Activated CD8-positive, alpha-beta memory T cell treated with anti-CD3 and anti-CD28 coated beads, Interleukin-2, amount 50 U/mL, for 4 hours (primary cell): Measurements from ENCODE around the gene MAP4.
A peak's percentile ranks its signal among the peaks of the same experiment; 100 is the strongest.
"Not testable (repeated sequence)": the region's sequence is repeated elsewhere in the genome, so short reads cannot be mapped to it uniquely, and the experiment has no call there.

Source experiments
- DNase-seq: peaks from one replicate; pipeline ENCODE4 v3.0.0-alpha.2; 2020

MAP4 gene

DNA sequence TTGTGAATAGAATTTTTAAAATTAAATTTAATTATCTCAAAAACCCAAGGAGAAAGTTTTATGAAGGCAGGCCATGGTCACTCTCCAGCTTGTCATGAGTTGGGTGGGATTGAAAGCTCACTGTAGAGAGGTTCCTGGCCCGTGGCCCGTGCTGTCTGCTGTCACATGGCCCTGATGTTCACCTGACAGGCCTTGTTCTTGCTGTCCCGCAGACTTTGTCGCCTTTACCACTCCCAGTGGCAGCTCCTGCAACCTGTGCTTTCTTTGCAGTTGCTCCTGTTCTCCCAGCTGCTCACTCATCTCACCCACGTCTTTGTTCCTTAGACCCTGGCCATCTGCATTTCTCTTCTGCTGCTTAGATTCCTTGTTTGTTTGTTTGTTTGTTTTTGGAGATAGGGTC, 177.7 kb downstream of the MAP4 start:
- DNase-seq: no peak

DNA sequence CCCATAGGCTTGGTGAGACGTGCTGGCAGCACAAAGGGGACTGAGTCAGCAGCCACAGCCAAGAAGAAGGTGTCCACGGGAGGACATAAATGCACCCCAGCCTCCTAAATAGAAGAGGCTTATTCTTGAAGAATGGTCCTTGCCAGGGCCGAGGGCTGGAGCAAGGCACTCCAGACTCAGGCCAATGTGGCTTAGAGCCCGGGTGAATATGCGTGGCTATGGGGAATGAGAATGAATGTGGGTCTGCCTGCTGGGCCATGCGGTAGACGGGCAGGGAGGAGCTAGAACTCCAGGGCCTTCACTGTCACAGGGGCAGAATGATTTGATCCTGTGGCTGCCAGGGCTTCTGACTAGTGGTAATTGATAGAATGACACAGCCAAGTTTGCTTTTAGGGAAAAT, 179.2 kb downstream of the MAP4 start:
- no peak for DNase-seq

DNA sequence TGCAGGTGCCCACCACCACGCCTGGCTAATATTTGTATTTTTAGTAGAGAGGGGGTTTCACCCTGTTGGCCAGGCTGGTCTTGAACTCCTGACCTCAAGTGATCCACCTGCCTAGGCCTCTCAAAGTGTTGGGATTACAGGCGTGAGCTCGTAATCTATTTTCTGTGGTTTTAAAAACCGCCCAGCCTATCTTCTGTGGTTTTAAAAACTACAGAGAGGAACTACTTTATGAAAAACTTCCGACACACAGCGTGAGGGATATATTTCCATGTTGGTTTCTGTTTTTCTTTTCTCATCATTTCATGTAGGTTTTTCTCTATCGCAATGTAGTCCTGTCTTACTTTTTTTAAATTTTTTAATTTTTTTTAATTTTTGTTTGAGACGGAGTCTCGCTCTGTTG, 186.7 kb downstream of the MAP4 start:
- DNase-seq: not testable (repeated sequence)

- no peak for DNase-seq
These were observed 190.6 kb downstream of the MAP4 start for GRCh38 chr3:47825590-47825989.

DNA sequence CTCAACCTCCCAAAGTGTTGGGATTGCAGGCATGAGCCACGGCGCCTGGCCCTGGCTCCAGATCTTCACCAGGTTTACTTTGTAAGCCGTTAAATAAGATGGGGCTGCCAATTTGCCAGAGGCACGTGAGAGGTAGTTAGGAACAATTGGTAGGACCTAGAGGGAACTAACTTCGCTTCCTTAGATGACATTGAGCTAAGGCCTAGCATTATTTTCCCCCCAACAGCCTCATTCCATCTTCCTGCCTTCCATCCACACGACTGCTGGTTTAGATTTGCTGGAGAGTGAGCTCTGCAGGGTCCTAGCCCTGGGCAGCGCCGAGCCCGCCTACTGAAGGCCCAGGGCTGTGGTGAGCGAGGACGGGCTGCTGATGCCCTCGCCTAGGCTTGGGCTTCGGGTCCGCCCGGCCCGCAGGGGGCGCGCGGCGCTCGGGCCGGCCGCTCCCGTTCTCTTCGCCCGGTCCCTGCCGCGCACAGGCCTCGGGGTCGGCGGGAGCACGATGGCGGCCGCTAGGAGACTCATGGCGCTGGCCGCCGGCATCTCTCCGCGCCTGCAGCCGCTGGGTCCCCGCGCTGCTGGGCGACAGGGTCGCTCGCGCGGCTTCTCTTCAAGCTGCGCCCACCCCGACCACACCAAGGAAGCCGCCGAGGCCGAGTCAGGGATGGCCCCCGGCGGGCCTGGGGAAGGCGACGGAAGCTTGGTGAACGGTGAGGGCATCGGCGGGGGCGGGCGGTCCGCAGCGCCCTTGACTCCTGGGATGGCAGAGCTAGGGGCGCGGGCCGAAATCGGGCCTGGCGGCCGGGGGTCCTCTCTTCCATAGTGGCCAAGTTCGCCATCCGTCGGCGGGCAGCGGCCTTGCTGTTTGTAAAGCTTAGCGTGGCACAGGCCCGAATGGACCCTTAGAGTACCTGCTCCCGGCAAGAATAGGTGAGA, 191.4 kb downstream of the MAP4 start:
- peak; percentile 78 for DNase-seq

DNA sequence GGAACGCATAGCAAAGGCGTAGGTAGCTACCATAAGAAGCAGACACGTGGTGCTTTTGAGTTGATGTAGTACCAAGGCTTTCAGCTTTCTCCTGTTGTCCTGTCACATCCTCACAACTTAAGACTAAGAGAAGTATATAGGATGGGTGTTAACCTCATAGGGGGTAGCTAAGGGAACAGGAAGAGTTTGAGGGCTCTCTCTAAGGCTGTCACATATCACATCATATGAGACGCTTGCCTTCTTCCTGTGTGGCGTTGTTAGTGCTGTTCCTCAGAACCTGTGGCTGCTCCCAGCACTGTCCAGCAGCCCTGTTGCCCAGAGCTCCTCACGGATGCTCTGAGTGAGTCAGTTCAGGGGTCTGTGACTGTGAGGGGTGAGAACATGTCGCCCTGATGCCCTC, 198.6 kb downstream of the MAP4 start:
- no peak for DNase-seq

GRCh38 chr3:47813551-47814177, 202.6 kb downstream of the MAP4 start:
- DNase-seq: no peak

DNA sequence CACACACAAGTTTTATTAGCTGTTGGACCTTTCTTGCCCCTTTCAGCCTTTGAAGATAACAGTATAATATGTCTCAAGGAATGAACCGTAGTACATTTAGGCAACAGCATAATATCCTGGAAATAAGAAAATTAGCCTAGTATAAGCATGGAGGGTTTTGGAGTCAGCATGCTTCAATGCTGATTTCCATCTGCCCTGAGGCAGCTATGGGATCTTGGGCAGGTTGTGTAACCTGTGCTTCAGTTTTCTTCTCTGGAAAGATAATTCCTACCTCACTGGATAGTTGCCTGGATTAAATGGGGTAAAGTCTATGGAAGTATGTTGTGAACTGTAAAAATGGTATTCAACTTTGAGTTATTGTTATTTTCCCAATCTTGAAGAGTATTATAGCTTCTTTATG, 211.6 kb downstream of the MAP4 start:
- no peak for DNase-seq

GRCh38 chr3:47803480-47804025, 212.7 kb downstream of the MAP4 start:
- no peak for DNase-seq

- DNase-seq: peak; percentile 86
These were observed 213.3 kb downstream of the MAP4 start, which contains the start of gene DHX30 for GRCh38 chr3:47802734-47803479. Gene DHX30 (plus strand): TSS chr3:47803138. CDS start chr3:47810684, 7,546 bp downstream.
